Endodermal cell (in vitro differentiated cells): ENCODE results near the gene IGSF3. TPM values are rescaled to one million over a fixed set of nuclear protein-coding genes. Genes with fewer than 3 reads are reported as not detected.

Experiments
- DNase-seq: peaks from one replicate; pipeline ENCODE4 v3.0.0-alpha.2; 2017
- H3K27ac ChIP-seq: 2 replicates; pipeline ENCODE4 v1.5.1; 2013; ENCODE audit warnings: mild to moderate bottlenecking, low read depth, low read length, moderate library complexity
- H3K27me3 ChIP-seq: 2 replicates; pipeline ENCODE4 v1.6.1; 2013; ENCODE audit warnings: mild to moderate bottlenecking, low read length, moderate library complexity; ENCODE audit not compliant: insufficient read depth, control insufficient read depth, poor library complexity, severe bottlenecking
- H3K36me3 ChIP-seq: 2 replicates; pipeline ENCODE4 v1.7.0; 2013; ENCODE audit warnings: mild to moderate bottlenecking, low read length, moderate library complexity; ENCODE audit not compliant: control insufficient read depth, insufficient read depth
- H3K4me1 ChIP-seq: one replicate; pipeline ENCODE4 v1.7.0; 2013; ENCODE audit warnings: low read length; ENCODE audit not compliant: control insufficient read depth, insufficient read depth
- H3K4me3 ChIP-seq: 2 replicates; pipeline ENCODE4 v1.5.1; 2013; ENCODE audit warnings: mild to moderate bottlenecking, low read length, moderate library complexity
- H3K9ac ChIP-seq: 2 replicates; pipeline ENCODE4 v1.6.1; 2013; ENCODE audit warnings: mild to moderate bottlenecking, low read length, moderate library complexity; ENCODE audit not compliant: poor library complexity, severe bottlenecking; ENCODE audit errors: extremely low read depth
- H3K9me3 ChIP-seq: 2 replicates; pipeline ENCODE4 v1.6.1; 2013; ENCODE audit warnings: mild to moderate bottlenecking, low read length, moderate library complexity; ENCODE audit not compliant: control insufficient read depth
- H3K27ac Mint-ChIP-seq: 2 replicates; pipeline ENCODE4 v1.8.0; 2020; ENCODE audit warnings: mixed read lengths
- H3K27me3 Mint-ChIP-seq: 2 replicates; pipeline ENCODE4 v1.8.0; 2021; ENCODE audit warnings: mild to moderate bottlenecking, mixed read lengths; ENCODE audit not compliant: insufficient read depth
- H3K36me3 Mint-ChIP-seq: 2 replicates; pipeline ENCODE4 v1.8.0; 2020; ENCODE audit warnings: low read depth, mixed read lengths
- H3K4me1 Mint-ChIP-seq: 2 replicates; pipeline ENCODE4 v1.8.0; 2020; ENCODE audit warnings: mixed read lengths
- H3K4me3 Mint-ChIP-seq: 2 replicates; pipeline ENCODE4 v1.8.0; 2020; ENCODE audit warnings: mild to moderate bottlenecking, moderate library complexity, mixed read lengths
- H3K9me3 Mint-ChIP-seq: 2 replicates; pipeline ENCODE4 v1.8.0; 2020; ENCODE audit warnings: mild to moderate bottlenecking, mixed read lengths
- WGBS, 2 experiments: methylation state at CpG; one replicate each; pipeline versions ENCODE4 v1.1.5 to v1.1.7; 2013; ENCODE audit warnings: missing lambda C conversion rate in 2 of 2, mixed read lengths in 1 of 2; ENCODE audit not compliant: insufficient coverage in 1 of 2, insufficient read length in 1 of 2; 5-methylcytosine and 5-hydroxymethylcytosine counted together
- total RNA-seq, 2 donors: library from RNA; stranded (reverse); fragmentation: NEBNext Ultra II Directional in 1 of 2; extraction: Animal tissue kit (Norgen Biotek cat#: 25700) in 1 of 2; gene quantifications; 2 replicates in 1 of 2; 3 replicates in 1 of 2; pipeline ENCODE4 v1.2.1, GENCODE V29; 2021
- TF ChIP-seq, protein P1 (sequence below): fragments of 200-600 bp; sonication (generic); conservative IDR thresholded peaks from 2 replicates; pipeline ENCODE4 v1.5.0; 2021; ENCODE audit warnings: antibody characterized with exemption, mild to moderate bottlenecking

IGSF3 gene
- total RNA-seq, 2 donors from 2014 or later, result 35.0 to 36.7 TPM

DNA sequence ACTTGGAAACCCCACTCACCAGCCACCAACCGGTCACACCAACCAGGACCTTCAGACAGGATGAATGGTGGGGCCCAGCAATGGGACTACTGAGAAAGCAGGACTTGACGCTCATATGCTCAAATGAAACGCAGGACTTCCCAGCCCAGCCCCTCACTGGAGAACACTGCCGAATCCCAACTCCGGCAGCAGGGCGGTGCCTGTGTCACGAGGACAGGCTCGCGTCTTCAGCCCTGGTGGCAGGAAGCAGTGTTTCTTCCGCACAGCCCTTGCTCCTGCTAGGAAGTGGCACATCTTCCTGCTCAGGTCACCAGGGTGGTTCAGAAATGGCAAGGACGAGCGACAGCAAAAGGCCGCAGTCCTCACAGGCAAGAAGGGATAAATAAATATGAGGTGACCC lies 135.6 kb downstream of the IGSF3 start:
- H3K36me3 Mint-ChIP-seq, result peaks cover 32% of the 10 kb centered on the region
- peaks cover 2% of the 10 kb centered on the region for H3K27me3 Mint-ChIP-seq
- peaks cover 7% of the 10 kb centered on the region for H3K36me3 ChIP-seq
- no peak overlapping the region for H3K27ac ChIP-seq
- H3K4me1 Mint-ChIP-seq, result no peaks in the 10 kb centered on the region
- no peaks in the 10 kb centered on the region for H3K4me1 ChIP-seq
- TF ChIP-seq, protein P1, sequence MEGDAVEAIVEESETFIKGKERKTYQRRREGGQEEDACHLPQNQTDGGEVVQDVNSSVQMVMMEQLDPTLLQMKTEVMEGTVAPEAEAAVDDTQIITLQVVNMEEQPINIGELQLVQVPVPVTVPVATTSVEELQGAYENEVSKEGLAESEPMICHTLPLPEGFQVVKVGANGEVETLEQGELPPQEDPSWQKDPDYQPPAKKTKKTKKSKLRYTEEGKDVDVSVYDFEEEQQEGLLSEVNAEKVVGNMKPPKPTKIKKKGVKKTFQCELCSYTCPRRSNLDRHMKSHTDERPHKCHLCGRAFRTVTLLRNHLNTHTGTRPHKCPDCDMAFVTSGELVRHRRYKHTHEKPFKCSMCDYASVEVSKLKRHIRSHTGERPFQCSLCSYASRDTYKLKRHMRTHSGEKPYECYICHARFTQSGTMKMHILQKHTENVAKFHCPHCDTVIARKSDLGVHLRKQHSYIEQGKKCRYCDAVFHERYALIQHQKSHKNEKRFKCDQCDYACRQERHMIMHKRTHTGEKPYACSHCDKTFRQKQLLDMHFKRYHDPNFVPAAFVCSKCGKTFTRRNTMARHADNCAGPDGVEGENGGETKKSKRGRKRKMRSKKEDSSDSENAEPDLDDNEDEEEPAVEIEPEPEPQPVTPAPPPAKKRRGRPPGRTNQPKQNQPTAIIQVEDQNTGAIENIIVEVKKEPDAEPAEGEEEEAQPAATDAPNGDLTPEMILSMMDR, result no peak
- H3K9ac ChIP-seq, result no peak overlapping the region
- no peak for DNase-seq
- H3K27ac Mint-ChIP-seq, result no peak overlapping the region
- H3K27me3 ChIP-seq, result no peaks in the 10 kb centered on the region
- H3K4me3 Mint-ChIP-seq, result no peak overlapping the region
- no peak overlapping the region for H3K4me3 ChIP-seq
- 87 to 95% methylated on average over 13 of the region's 13 CpGs for WGBS, 2 experiments
- H3K9me3 ChIP-seq, result peaks cover 9% of the 10 kb centered on the region
- H3K9me3 Mint-ChIP-seq, result peaks cover 17% of the 10 kb centered on the region

DNA sequence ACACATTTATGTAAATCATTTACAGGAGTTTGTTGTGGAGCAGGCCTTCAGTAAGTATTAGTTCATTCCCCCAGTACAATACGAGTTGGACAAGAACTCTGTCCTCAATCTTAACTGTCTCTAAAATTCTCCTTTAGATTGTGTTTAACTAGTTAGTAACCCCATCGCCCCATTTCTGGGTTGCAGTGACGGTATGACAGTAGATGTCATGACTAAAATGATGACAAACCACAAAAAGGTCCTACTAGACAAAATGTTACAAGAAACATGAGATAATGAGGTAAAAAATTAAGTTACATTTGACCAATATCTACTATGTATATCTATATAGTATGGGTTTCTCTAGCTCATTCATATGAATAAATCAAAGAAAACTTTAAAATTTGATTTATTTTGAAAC lies 137.9 kb downstream of the IGSF3 start:
- H3K9me3 Mint-ChIP-seq, result peaks cover 11% of the 10 kb centered on the region
- H3K4me3 Mint-ChIP-seq, result no peak overlapping the region
- H3K27ac Mint-ChIP-seq, result no peak overlapping the region
- H3K4me1 Mint-ChIP-seq, result no peaks in the 10 kb centered on the region
- no peak overlapping the region for H3K4me3 ChIP-seq
- H3K27ac ChIP-seq, result no peak overlapping the region
- no peaks in the 10 kb centered on the region for H3K27me3 ChIP-seq
- DNase-seq, result no peak
- H3K9ac ChIP-seq, result no peak overlapping the region
- WGBS, 2 experiments, result 90 to 92% methylated on average over 2 to 3 of the region's 3 CpGs
- no peaks in the 10 kb centered on the region for H3K4me1 ChIP-seq
- H3K36me3 ChIP-seq, result no peaks in the 10 kb centered on the region
- H3K36me3 Mint-ChIP-seq, result peaks cover 20% of the 10 kb centered on the region
- TF ChIP-seq, protein P1, result no peak
- peaks cover 11% of the 10 kb centered on the region for H3K9me3 ChIP-seq
- H3K27me3 Mint-ChIP-seq, result peaks cover 2% of the 10 kb centered on the region

DNA sequence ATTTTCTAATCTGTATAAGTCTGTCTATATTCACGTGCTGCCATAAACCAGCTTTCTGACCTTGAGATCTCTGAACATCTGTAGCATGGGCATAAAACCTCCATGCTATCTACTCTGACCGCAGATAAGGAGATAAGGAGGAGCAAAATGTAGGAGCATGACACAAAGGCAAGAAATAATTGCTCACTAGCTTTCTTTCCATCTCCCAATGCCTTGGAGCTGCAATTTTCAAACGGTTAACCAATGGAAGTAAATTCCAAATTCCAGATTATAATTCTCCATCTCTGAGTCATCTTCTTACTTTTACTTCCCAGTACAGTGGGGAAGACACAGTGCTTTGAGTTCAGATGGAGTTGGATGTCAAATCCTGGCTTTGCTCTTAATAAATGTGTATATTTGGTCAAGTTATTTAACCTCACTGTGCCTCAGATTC lies 138.3 kb downstream of the IGSF3 start:
- Mint-ChIP-seq H3K4me1 (no peaks in the 10 kb centered on the region), H3K36me3 (peaks cover 18% of the 10 kb centered on the region), H3K9me3 (peaks cover 9% of the 10 kb centered on the region), H3K27me3 (peaks cover 2% of the 10 kb centered on the region), H3K27ac (no peak overlapping the region), H3K4me3 (no peak overlapping the region)
- Histone ChIP-seq H3K36me3 (no peaks in the 10 kb centered on the region), H3K9ac (no peak overlapping the region), H3K4me3 (no peak overlapping the region), H3K4me1 (no peaks in the 10 kb centered on the region), H3K27ac (no peak overlapping the region), H3K27me3 (no peaks in the 10 kb centered on the region), H3K9me3 (peaks cover 11% of the 10 kb centered on the region)
- TF ChIP-seq, protein P1, result no peak
- no peak for DNase-seq
- WGBS, 2 experiments, result 83 to 94% methylated on average over 3 of the region's 3 CpGs
